Activated naive CD8-positive, alpha-beta T cell treated with anti-CD3 and anti-CD28 coated beads, Interleukin-2, amount 50 U/mL, for 24 hours (primary cell): ENCODE measurements around the gene MTA2.
"Not testable (repeated sequence)": the region's sequence is repeated elsewhere in the genome, so short reads cannot be mapped to it uniquely, and the experiment has no call there.

Experiments used
- ATAC-seq: fragments of 150-1000 bp; cut with Tn5 transposase; one replicate; pipeline ENCODE4 v1.10.0; 2021
- DNase-seq: peaks from one replicate; pipeline ENCODE4 v3.0.0; 2021
- H3K27ac Mint-ChIP-seq: one replicate; pipeline ENCODE4 v1.8.0; 2021; ENCODE audit warnings: mild to moderate bottlenecking, mixed read lengths
- H3K27me3 Mint-ChIP-seq: one replicate; pipeline ENCODE4 v1.8.0; 2021; ENCODE audit warnings: mixed read lengths
- H3K36me3 Mint-ChIP-seq: one replicate; pipeline ENCODE4 v1.8.0; 2021; ENCODE audit warnings: low read depth, mixed read lengths
- H3K4me1 Mint-ChIP-seq: one replicate; pipeline ENCODE4 v1.8.0; 2021; ENCODE audit warnings: mixed read lengths
- H3K4me3 Mint-ChIP-seq: one replicate; pipeline ENCODE4 v1.8.0; 2021; ENCODE audit warnings: mild to moderate bottlenecking, moderate library complexity, mixed read lengths
- H3K9me3 Mint-ChIP-seq: one replicate; pipeline ENCODE4 v1.8.0; 2021; ENCODE audit warnings: mixed read lengths

Gene MTA2

DNA sequence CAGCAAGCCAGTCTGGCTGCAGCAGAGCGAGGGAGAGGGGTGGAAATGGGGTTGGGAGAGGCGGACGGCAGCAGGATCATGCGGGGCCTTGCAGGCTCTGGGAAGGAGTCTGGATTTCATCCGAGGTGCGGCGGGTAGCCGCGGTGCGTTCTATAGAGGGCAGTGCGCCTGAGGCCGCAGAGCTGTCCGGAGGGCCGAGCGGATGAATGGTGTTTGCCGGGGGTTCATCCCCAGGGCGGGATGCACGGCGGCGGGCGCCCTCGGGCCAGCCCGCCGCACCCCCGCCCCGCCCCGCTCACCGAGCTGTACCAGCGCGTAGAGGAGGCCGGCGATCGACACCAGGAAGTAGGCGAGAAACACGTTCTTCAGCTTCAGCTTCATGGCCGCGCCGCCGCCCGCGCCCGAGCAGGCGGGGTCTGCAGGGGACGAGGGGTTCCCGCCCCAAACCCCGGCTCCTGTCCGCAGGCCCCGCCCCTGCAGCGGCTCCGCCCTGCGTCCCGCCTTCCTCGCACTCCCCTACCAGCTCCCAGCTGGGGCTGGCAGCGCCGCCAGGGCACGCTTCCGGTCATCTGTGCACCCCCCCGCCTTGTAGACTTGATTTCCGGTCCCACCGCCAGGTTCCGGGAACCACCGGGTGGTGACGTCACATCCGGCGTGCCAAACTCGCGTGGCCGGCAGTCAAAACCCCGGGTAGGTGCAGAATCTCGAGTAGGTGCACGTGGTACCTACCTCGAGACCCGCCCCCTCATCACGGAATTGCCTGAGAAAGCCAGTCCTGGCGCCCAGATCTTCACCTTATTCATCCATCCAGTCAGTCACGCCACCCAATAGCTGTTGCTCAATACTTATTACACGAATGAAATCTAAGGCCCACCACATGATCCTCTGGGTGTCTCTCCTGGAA lies 20.2 kb upstream of the MTA2 start, which contains the start of gene B3GAT3:
Gene B3GAT3 (minus strand): TSS at position 420 of the 904 bp plus-strand sequence. CDS start 39 bp downstream, at position 381.
- peak; percentile 96 for ATAC-seq

GRCh38 chr11:62621027-62621566 lies 19.4 kb upstream of the MTA2 start:
- DNase-seq (no peak), ATAC-seq (no peak)
- Mint-ChIP-seq H3K4me3 (peak overlapping the region; percentile 97), H3K4me1 (peaks cover 28% of the 10 kb centered on the region), H3K27ac (peak overlapping the region; percentile 95), H3K36me3 (peaks cover 30% of the 10 kb centered on the region), H3K27me3 (no peaks in the 10 kb centered on the region), H3K9me3 (no peaks in the 10 kb centered on the region)

More for the DNA sequence above, 20.2 kb upstream of the MTA2 start, which contains the start of gene B3GAT3:
- Mint-ChIP-seq H3K9me3 (no peaks in the 10 kb centered on the region), H3K27ac (peak within 1 kb of the TSS; percentile 97), H3K27me3 (no peaks in the 10 kb centered on the region), H3K4me1 (peaks cover 28% of the 10 kb centered on the region), H3K36me3 (peaks cover 32% of the 10 kb centered on the region), H3K4me3 (peak within 1 kb of the TSS; percentile 97)
- peak; percentile 98 for DNase-seq

DNA sequence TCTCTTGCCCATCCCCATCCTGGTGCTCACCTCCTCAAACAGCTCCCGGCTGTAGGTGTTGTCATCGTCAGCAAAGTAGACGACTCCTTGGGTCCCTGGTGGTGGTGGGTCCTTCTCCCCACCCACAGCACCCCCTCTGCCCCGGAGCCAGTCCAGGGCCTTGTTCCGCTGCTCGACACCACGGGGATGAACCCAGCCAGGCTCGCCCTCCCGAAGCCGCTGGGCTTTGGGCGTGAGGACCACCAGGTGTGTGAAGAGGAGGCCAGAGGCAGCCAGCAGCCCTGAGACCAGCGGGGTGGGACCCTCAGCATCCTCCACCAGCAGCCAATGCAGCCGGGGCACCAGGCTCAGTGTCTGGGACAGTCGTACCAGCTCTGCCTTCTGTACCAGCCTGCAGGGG lies 15.3 kb upstream of the MTA2 start:
- H3K27ac Mint-ChIP-seq, DNase-seq, H3K27me3 Mint-ChIP-seq, H3K4me3 Mint-ChIP-seq, ATAC-seq, H3K9me3 Mint-ChIP-seq: not testable (repeated sequence)
- H3K4me1 Mint-ChIP-seq: peaks cover 38% of the 10 kb centered on the region
- peaks cover 19% of the 10 kb centered on the region for H3K36me3 Mint-ChIP-seq

- H3K27me3 Mint-ChIP-seq: no peaks in the 10 kb centered on the region
- H3K27ac Mint-ChIP-seq: no peak overlapping the region
- H3K9me3 Mint-ChIP-seq: no peaks in the 10 kb centered on the region
- DNase-seq: no peak
- peaks cover 12% of the 10 kb centered on the region for H3K36me3 Mint-ChIP-seq
- no peak for ATAC-seq
- peaks cover 39% of the 10 kb centered on the region for H3K4me1 Mint-ChIP-seq
- no peak overlapping the region for H3K4me3 Mint-ChIP-seq
Observed at GRCh38 chr11:62615521-62615920, 13.9 kb upstream of the MTA2 start.

DNA sequence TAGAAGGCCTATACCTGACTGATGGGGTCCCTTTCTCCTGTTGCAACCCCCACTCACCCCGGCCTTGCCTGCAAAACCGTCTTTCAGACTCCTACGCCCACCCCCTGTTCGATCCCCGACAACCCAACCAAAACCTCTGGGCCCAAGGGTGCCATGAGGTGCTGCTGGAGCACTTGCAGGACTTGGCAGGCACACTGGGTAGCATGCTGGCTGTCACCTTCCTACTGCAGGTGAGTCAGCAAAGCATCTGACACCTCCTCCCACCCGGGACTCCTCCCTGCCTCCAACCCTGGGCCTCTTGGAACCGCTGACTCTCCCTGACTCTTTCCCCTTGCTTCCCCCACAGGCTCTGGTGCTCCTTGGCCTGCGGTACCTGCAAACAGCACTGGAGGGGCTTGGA lies 12.6 kb upstream of the MTA2 start:
- no peaks in the 10 kb centered on the region for H3K9me3 Mint-ChIP-seq
- peak overlapping the region; percentile 87 for H3K27ac Mint-ChIP-seq
- peaks cover 20% of the 10 kb centered on the region for H3K36me3 Mint-ChIP-seq
- peak; percentile 54 for DNase-seq
- peak; percentile 38 for ATAC-seq
- H3K4me1 Mint-ChIP-seq: peaks cover 42% of the 10 kb centered on the region
- H3K27me3 Mint-ChIP-seq: no peaks in the 10 kb centered on the region
- no peak overlapping the region for H3K4me3 Mint-ChIP-seq

DNA sequence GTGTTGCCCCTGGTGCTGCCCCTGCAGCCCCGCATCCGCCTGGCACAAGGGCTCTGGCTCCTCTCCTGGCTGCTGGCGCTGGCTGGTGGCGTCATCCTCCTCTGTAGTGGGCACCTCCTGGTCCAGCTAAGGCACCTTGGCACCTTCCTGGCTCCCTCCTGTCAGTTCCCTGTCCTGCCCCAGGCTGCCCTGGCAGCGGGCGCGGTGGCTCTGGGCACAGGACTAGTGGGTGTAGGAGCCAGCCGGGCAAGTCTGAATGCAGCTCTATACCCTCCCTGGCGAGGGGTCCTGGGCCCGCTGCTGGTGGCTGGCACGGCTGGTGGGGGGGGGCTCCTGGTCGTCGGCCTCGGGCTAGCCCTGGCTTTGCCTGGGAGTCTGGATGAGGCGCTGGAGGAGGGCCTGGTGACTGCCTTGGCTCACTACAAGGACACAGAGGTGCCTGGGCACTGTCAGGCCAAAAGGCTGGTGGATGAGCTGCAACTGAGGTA lies 11.7 kb upstream of the MTA2 start:
- H3K36me3 Mint-ChIP-seq: peaks cover 20% of the 10 kb centered on the region
- no peak for DNase-seq
- ATAC-seq: no peak
- no peak overlapping the region for H3K4me3 Mint-ChIP-seq
- peak overlapping the region; percentile 87 for H3K27ac Mint-ChIP-seq
- peaks cover 44% of the 10 kb centered on the region for H3K4me1 Mint-ChIP-seq
- no peaks in the 10 kb centered on the region for H3K27me3 Mint-ChIP-seq
- no peaks in the 10 kb centered on the region for H3K9me3 Mint-ChIP-seq

- Mint-ChIP-seq H3K4me3 (peak within 1 kb of the TSS; percentile 94), H3K27me3 (no peaks in the 10 kb centered on the region), H3K36me3 (peaks cover 27% of the 10 kb centered on the region), H3K4me1 (peaks cover 50% of the 10 kb centered on the region), H3K9me3 (no peaks in the 10 kb centered on the region), H3K27ac (peak within 1 kb of the TSS; percentile 97)
- ATAC-seq: peak; percentile 73
- peak; percentile 89 for DNase-seq
Observed at GRCh38 chr11:62612366-62613290, 11.0 kb upstream of the MTA2 start, which contains the start of the genes EML3 and ROM1. EML3 (minus strand) TSS chr11:62612775; CDS start chr11:62612457, 318 bp downstream. ROM1 (plus strand) TSS chr11:62613257; CDS start chr11:62613282, 25 bp downstream.

- Mint-ChIP-seq H3K27ac (peak overlapping the region; percentile 97), H3K4me3 (peak overlapping the region; percentile 94), H3K36me3 (peaks cover 32% of the 10 kb centered on the region), H3K4me1 (peaks cover 52% of the 10 kb centered on the region), H3K9me3 (no peaks in the 10 kb centered on the region), H3K27me3 (no peaks in the 10 kb centered on the region)
- peak; percentile 57 for DNase-seq
- ATAC-seq: peak; percentile 44
Observed at GRCh38 chr11:62611705-62612365, 10.2 kb upstream of the MTA2 start.

GRCh38 chr11:62610814-62611704 lies 9.4 kb upstream of the MTA2 start:
- ATAC-seq: no peak
- Mint-ChIP-seq H3K4me3 (peak overlapping the region; percentile 94), H3K27ac (peak overlapping the region; percentile 97), H3K27me3 (no peaks in the 10 kb centered on the region), H3K9me3 (no peaks in the 10 kb centered on the region), H3K4me1 (peaks cover 52% of the 10 kb centered on the region), H3K36me3 (peaks cover 35% of the 10 kb centered on the region)
- DNase-seq: no peak

- peaks cover 39% of the 10 kb centered on the region for H3K36me3 Mint-ChIP-seq
- H3K4me3 Mint-ChIP-seq: peak overlapping the region; percentile 94
- H3K27ac Mint-ChIP-seq: peak overlapping the region; percentile 97
- peaks cover 52% of the 10 kb centered on the region for H3K4me1 Mint-ChIP-seq
- H3K9me3 Mint-ChIP-seq: no peaks in the 10 kb centered on the region
- DNase-seq: no peak
- ATAC-seq: no peak
- no peaks in the 10 kb centered on the region for H3K27me3 Mint-ChIP-seq
Observed at GRCh38 chr11:62610403-62610802, 8.7 kb upstream of the MTA2 start.

GRCh38 chr11:62608776-62609175 lies 7.1 kb upstream of the MTA2 start:
- H3K27me3 Mint-ChIP-seq: no peaks in the 10 kb centered on the region
- H3K4me3 Mint-ChIP-seq: no peak overlapping the region
- no peak for DNase-seq

GRCh38 chr11:62607714-62608113 lies 6.0 kb upstream of the MTA2 start:
- no peaks in the 10 kb centered on the region for H3K9me3 Mint-ChIP-seq
- ATAC-seq (no peak), DNase-seq (no peak)
- peak overlapping the region; percentile 9 for H3K27ac Mint-ChIP-seq
- peaks cover 51% of the 10 kb centered on the region for H3K4me1 Mint-ChIP-seq
- H3K4me3 Mint-ChIP-seq: no peak overlapping the region
- no peaks in the 10 kb centered on the region for H3K27me3 Mint-ChIP-seq
- H3K36me3 Mint-ChIP-seq: peaks cover 55% of the 10 kb centered on the region

More at GRCh38 chr11:62608776-62609175, 7.1 kb upstream of the MTA2 start:
- no peaks in the 10 kb centered on the region for H3K9me3 Mint-ChIP-seq
- H3K36me3 Mint-ChIP-seq: peaks cover 45% of the 10 kb centered on the region
- H3K4me1 Mint-ChIP-seq: peaks cover 44% of the 10 kb centered on the region
- peak overlapping the region; percentile 18 for H3K27ac Mint-ChIP-seq
- ATAC-seq: no peak

- no peaks in the 10 kb centered on the region for H3K9me3 Mint-ChIP-seq
- no peak overlapping the region for H3K27ac Mint-ChIP-seq
- peaks cover 2% of the 10 kb centered on the region for H3K27me3 Mint-ChIP-seq
- ATAC-seq: no peak
- DNase-seq: no peak
- peaks cover 49% of the 10 kb centered on the region for H3K4me1 Mint-ChIP-seq
- no peak overlapping the region for H3K4me3 Mint-ChIP-seq
- H3K36me3 Mint-ChIP-seq: peaks cover 58% of the 10 kb centered on the region
Observed at GRCh38 chr11:62605902-62606301, 4.2 kb upstream of the MTA2 start.
